ENCODE measurements around the gene ST3GAL4. TPM values are rescaled to one million over a fixed set of nuclear protein-coding genes. Genes with fewer than 3 reads are reported as not detected.

ST3GAL4 gene
- polyA plus RNA-seq, 1 of the 3 experiments (the other 2 are of a cell fraction): 32.0 TPM

- no peaks in the 10 kb centered on the region for H3K36me3 ChIP-seq (replicated peaks in 1 of 2; ENCODE audit: control insufficient read depth in 1 of 2, insufficient read depth in 2 of 2, low read length in 1 of 2)
- peaks cover 27 to 49% of the 10 kb centered on the region in 2 experiments; a peak in 3 of 4 replicates for H3K4me1 ChIP-seq (ENCODE audit: control insufficient read depth in 1 of 2, insufficient read depth in 2 of 2, low read depth in 1 of 2, low read length in 1 of 2)
- no peaks in the 10 kb centered on the region for H3K27me3 ChIP-seq (ENCODE audit: insufficient read depth)
- no peaks in the 10 kb centered on the region for H3K9me2 ChIP-seq
- H3K79me2 ChIP-seq (ENCODE audit: insufficient read depth): no peaks in the 10 kb centered on the region; the same call in 1 of the 2 replicates
- whole genome bisulfite sequencing (ENCODE audit: low lambda C conversion rate): 86% methylated on average over 8 of the region's 15 CpGs
- H2AFZ ChIP-seq (ENCODE audit: low read depth): no peak overlapping the region
- no peak overlapping the region for H3K4me3 ChIP-seq (ENCODE audit: low read depth in 2 of 2, low read length in 1 of 2)
- peaks cover 26% of the 10 kb centered on the region for H3F3A ChIP-seq (replicated peaks; ENCODE audit: insufficient read depth)
- H3K4me2 ChIP-seq: no peak overlapping the region
- H3K9me3 ChIP-seq: no peaks in the 10 kb centered on the region
- no peaks in the 10 kb centered on the region for H4K20me1 ChIP-seq (ENCODE audit: insufficient read depth)
- no peak overlapping the region for H3K27ac ChIP-seq (ENCODE audit: low read depth in 2 of 2, low read length in 1 of 2)
- CTCF ChIA-PET: interaction anchor here (0.8 to 0.9 kb wide), 2 partner anchors 143 to 653 kb away, joined by 3 to 4 read pairs; no protein-coding TSS in a partner anchor
- H3K9ac ChIP-seq: no peak overlapping the region
- POLR2A ChIA-PET: no interaction called here
- no peak for DNase-seq
- TF ChIP-seq REST (IDR thresholded peaks at IDR 0.05; ENCODE audit: low read depth, low read length) (no peak), ELF1 (IDR thresholded peaks at IDR 0.05) (no peak), GABPA (IDR thresholded peaks at IDR 0.05; ENCODE audit: low read depth) (no peak), USF2 (IDR thresholded peaks at IDR 0.05; ENCODE audit: borderline replicate concordance, low read depth, low read length) (no peak), RAD21 (IDR thresholded peaks at IDR 0.05; ENCODE audit: low read length) (no peak), CHD2 (IDR thresholded peaks at IDR 0.05; ENCODE audit: low read length, partially characterized antibody) (no peak), RFX5 (IDR thresholded peaks at IDR 0.05; ENCODE audit: low read length) (no peak), TEAD4 (IDR thresholded peaks at IDR 0.05; ENCODE audit: borderline replicate concordance, insufficient read depth) (no peak), FOXM1 (IDR thresholded peaks at IDR 0.05; ENCODE audit: low read depth) (no peak)
Measured at GRCh38 chr11:126337474-126338241, 17.8 kb upstream of the ST3GAL4 start.

GRCh38 chr11:126338346-126339055, 17.0 kb upstream of the ST3GAL4 start:
- no peak for TF ChIP-seq NRF1 (IDR thresholded peaks at IDR 0.05; ENCODE audit: low read depth, low read length)
- no peak for TF ChIP-seq USF2 (IDR thresholded peaks at IDR 0.05; ENCODE audit: borderline replicate concordance, low read depth, low read length)
- no peak for TF ChIP-seq CHD2 (IDR thresholded peaks at IDR 0.05; ENCODE audit: low read length, partially characterized antibody)
- no peak for TF ChIP-seq TEAD4 (IDR thresholded peaks at IDR 0.05; ENCODE audit: borderline replicate concordance, insufficient read depth)
- no peak for TF ChIP-seq GABPA (IDR thresholded peaks at IDR 0.05; ENCODE audit: low read depth)
- no peak for TF ChIP-seq ELF1 (IDR thresholded peaks at IDR 0.05)
- TF ChIP-seq JUND (IDR thresholded peaks at IDR 0.05): no peak
- TF ChIP-seq NFIC (IDR thresholded peaks at IDR 0.05; ENCODE audit: borderline replicate concordance): no peak
- TF ChIP-seq EP300 (IDR thresholded peaks at IDR 0.05; ENCODE audit: borderline replicate concordance in 1 of 2, low read depth in 1 of 2, low read length in 1 of 2): no peak
- TF ChIP-seq TCF12 (IDR thresholded peaks at IDR 0.05): no peak
- TF ChIP-seq REST (IDR thresholded peaks at IDR 0.05; ENCODE audit: low read depth, low read length): no peak
- TF ChIP-seq MEF2A (IDR thresholded peaks at IDR 0.05; ENCODE audit: borderline replicate concordance, low read depth): no peak
- TF ChIP-seq FOXM1 (IDR thresholded peaks at IDR 0.05; ENCODE audit: low read depth): no peak
- H3K36me3 ChIP-seq (replicated peaks in 1 of 2; ENCODE audit: control insufficient read depth in 1 of 2, insufficient read depth in 2 of 2, low read length in 1 of 2): peaks cover 1 to 5% of the 10 kb centered on the region in 2 experiments
- no peaks in the 10 kb centered on the region for H3K9me2 ChIP-seq
- H3K27ac ChIP-seq (ENCODE audit: low read depth in 2 of 2, low read length in 1 of 2): no peak overlapping the region
- CTCF ChIA-PET: no interaction called here
- H3K9ac ChIP-seq: no peak overlapping the region
- no peak overlapping the region for H3K4me3 ChIP-seq (ENCODE audit: low read depth in 2 of 2, low read length in 1 of 2)
- no peak for DNase-seq
- no peaks in the 10 kb centered on the region for H4K20me1 ChIP-seq (ENCODE audit: insufficient read depth)
- POLR2A ChIA-PET: no interaction called here
- H3K4me2 ChIP-seq: no peak overlapping the region
- WGBS (ENCODE audit: low lambda C conversion rate): 98% methylated on average over 7 of the region's 7 CpGs
- no peaks in the 10 kb centered on the region for H3K27me3 ChIP-seq (ENCODE audit: insufficient read depth)
- H3K79me2 ChIP-seq (ENCODE audit: insufficient read depth): no peaks in the 10 kb centered on the region; the same call in 1 of the 2 replicates
- no peak overlapping the region for H2AFZ ChIP-seq (ENCODE audit: low read depth)
- H3F3A ChIP-seq (replicated peaks; ENCODE audit: insufficient read depth): peaks cover 22% of the 10 kb centered on the region
- H3K9me3 ChIP-seq: no peaks in the 10 kb centered on the region
- peaks cover 23 to 41% of the 10 kb centered on the region in 2 experiments; a peak in 3 of 4 replicates for H3K4me1 ChIP-seq (ENCODE audit: control insufficient read depth in 1 of 2, insufficient read depth in 2 of 2, low read depth in 1 of 2, low read length in 1 of 2)
